C4-2B (cell line): Measurements from ENCODE around the gene DPP6.

Source experiments
- H3K27ac ChIP-seq: fragments of 450-650 bp; 2 replicates; pipeline ENCODE4 v1.5.1; 2017
- CTCF ChIP-seq: fragments of 450-650 bp; conservative IDR thresholded peaks from 2 replicates; pipeline ENCODE4 v1.5.1; 2017; ENCODE audit warnings: mild to moderate bottlenecking
- ZFX ChIP-seq: fragments of 450-650 bp; IDR thresholded peaks from 2 replicates; pipeline ENCODE4 v1.6.1; 2017

Gene DPP6

GRCh38 chr7:154202002-154202401 is 149.8 kb downstream of the DPP6 start:
- H3K27ac ChIP-seq, result no peak overlapping the region
- TF ChIP-seq ZFX, result no peak
- no peak for TF ChIP-seq CTCF

DNA sequence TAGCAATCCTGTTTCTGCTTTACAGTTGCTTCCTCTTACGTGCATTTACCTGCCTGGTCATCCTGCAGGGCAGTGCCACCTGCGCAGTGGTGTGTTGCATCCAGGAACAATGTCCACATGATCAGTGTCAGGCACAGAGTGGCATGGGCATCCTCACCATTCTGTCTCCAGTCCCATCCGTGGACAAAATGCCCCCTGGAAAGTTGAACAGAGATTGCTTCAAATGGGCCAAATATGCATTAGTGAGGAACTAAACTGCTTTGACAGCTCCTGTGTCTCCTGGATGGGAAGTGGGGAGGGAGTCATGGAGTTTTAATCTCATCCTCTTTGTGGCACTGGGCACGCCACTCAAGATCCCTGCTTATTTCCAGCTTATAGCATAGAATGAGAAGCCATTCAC is 151.8 kb downstream of the DPP6 start:
- TF ChIP-seq ZFX, result no peak
- TF ChIP-seq CTCF, result no peak
- no peak overlapping the region for H3K27ac ChIP-seq

DNA sequence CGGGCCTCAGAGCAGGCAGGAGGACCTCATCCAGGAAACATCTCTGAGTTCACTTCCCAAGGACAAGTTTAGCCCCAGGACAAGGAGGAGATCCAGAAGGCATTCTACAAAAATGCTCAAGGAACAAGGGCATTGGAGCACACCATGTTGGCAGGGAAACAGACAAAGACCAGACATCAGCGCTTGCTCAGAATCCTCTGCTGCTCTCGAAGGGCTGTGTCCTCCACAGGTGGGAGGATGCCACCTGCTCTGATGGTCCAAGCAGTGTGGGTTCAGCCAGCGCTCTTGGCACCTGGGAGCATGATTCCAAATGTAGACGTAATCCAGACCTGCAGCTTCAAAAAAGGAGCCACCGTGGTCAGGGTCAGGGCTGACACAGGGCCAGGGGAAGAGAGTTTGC is 160.7 kb downstream of the DPP6 start:
- H3K27ac ChIP-seq, result no peak overlapping the region
- TF ChIP-seq CTCF (no peak), ZFX (no peak)

DNA sequence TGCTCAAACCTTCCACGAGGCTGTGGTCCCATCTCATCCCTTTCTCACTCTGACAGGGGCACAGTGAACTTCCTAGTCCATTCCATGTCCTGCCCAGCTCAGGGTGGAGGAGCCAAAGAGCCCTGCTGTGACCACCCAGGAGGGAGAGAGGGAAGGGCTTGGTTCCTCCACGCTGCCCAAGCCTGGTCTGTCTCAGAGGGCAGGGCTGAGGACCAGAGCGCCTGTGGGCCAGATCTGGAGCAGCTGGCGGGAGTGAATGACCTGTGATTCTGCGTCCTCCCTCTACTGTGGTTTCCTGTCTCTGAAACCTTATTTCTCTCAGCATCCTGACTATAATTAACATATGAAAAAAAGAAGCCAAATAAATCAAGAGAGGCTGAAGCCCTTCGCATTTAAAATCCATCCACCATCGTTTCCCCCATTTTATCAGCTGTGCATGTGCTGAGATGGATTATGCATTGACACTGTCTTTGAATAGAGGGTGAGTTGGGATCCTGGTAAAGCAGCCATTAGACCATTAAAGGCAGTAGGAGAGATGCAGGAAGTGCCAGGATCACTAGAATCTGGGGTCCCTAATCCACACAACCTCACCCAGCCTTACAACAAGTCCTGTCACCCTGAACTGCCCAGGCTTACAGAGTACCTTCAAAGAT is 165.6 kb downstream of the DPP6 start:
- TF ChIP-seq CTCF, result no peak
- TF ChIP-seq ZFX, result peak; percentile 18; the same call in 1 of the 2 replicates
- H3K27ac ChIP-seq, result no peak overlapping the region

DNA sequence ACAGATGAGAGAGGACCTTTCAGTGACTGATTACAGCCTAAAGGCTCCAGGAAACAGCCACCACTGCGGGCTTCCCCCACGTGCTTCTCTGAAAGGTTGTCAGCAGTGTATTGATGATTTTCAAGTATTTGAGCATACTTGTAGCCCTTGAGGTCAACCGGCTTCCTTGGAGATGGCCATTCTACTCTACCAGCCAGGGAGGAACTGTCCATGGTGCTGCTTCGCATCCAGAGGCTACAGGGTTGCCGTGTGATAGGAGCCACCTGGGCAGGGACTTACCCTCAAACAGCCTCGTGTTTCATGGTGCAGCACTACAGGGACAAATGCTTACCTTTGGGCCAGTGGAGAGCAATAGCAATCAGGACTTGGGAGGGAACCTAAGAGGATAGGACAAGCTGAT is 179.5 kb downstream of the DPP6 start:
- no peak for TF ChIP-seq CTCF
- TF ChIP-seq ZFX, result no peak

DNA sequence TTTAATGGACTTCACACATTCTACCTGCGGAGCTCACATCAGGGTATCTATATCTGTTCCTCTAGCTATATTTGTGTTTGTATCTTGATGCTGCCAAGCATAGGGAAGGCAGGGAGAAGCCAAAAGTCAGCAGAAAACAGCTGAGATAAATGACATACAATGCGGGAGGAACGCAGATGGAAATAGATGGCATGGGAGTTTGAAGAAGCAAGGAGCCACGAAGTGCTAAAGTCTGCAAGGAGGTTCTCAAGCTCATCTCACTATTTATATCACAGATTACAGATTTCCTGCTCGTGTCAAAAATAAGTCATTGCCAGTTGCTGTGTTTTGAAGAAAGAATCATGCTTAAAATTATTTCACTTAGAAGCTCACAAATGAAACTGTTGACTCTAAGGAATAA is 180.5 kb downstream of the DPP6 start:
- TF ChIP-seq ZFX (no peak), CTCF (no peak)
- no peak overlapping the region for H3K27ac ChIP-seq

More for the DNA sequence above, 179.5 kb downstream of the DPP6 start:
- H3K27ac ChIP-seq, result no peak overlapping the region

DNA sequence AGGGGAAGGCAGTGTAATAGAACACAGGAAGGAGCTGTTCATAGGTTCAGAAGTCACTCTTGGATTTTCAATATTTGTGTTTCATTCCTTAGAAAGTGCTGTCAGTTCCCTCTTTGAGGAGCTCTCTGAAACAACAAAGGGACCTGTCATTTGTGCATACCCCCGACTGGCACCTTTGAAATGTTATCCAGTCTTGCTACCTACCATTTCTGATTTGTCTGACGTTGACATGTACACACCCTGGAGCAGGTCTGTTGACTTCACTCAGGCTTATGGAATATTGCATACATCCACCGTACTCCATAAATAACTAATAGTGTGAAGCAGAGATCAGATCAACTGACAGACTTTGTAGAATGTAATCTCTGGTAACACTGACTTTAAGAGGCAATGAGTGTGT is 189.8 kb downstream of the DPP6 start:
- no peak for TF ChIP-seq ZFX
- TF ChIP-seq CTCF, result no peak
- H3K27ac ChIP-seq, result no peak overlapping the region
